NCI-H446 treated with DMSO at 0.1 percent for 48 hours (cell line): ENCODE measurements around the gene SH2B2.
"Not testable (repeated sequence)": the region's sequence is repeated elsewhere in the genome, so short reads cannot be mapped to it uniquely, and the experiment has no call there.

Experiments used
- DNase-seq: peaks from one replicate; lab custom pipeline; 2025; lab: John Stamatoyannopoulos, UW

Gene SH2B2

GRCh38 chr7:102287111-102287980, 678 bp downstream of the SH2B2 start:
- no peak for DNase-seq

DNA sequence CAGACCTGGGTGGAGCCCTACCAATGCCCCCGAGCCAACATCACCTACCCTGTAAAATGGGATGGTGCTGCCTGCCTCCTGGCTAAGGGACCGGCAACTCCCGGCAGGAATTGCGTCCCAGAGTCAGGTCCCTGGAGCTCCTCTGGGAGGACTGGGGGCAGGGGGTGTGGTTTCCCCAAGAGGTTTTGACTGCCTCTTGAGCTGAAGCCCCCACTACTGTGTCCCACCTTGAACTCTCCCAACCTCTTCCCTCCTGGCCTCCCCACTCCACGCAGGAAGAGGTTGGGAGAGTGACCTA, 1.3 kb downstream of the SH2B2 start:
- DNase-seq = no peak

DNA sequence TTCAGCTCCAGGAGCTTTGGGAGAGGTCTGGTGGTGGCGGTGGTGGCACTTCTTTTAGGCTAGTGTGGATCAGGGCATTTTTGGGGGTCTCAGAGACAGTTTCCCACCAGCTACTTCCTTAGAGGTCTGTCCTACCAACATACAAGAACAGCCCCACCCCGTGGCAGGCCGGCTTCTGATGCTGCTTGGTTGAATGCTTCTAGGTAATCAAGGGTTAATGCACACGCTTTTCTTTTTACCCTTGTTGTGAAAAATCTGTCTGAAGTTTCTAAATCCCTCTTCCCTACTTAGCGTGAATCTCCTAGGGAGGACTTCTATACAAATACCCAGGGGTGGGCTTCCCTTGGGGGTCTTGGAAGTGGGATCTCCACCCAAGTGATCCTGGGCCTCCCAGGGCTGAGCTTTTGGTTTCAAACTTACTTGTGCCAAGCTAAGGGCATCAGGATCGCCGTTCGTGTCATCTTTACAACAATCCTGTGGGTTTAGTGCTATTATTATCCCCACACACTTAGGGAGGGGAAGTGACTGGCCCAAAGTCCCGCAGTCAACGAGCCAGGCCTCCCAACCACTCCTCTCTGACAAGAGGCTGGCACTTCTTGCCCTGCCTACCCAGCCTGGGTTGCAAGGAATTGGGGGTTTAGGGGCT, 1.7 kb downstream of the SH2B2 start:
- no peak for DNase-seq

DNA sequence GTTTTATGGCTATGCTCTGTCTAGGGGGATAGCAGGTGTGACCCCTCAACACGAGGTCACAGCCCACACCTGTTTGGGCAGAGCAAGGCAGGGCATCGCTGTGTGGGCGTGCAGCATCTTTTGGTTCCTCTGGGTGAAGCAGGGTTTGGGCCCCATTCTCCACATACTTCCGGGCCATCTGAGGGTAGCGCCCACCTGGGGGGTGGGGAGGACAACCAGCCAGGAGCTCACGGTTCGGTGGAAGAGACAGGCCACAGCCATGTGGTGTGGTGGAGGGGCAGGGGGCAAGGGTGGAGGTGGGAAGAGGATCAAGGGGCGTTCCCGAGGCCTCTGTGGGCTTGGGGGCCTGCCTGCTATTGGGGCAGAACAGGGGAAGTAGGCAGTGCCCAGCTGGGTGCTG, 2.4 kb downstream of the SH2B2 start:
- DNase-seq = no peak

DNA sequence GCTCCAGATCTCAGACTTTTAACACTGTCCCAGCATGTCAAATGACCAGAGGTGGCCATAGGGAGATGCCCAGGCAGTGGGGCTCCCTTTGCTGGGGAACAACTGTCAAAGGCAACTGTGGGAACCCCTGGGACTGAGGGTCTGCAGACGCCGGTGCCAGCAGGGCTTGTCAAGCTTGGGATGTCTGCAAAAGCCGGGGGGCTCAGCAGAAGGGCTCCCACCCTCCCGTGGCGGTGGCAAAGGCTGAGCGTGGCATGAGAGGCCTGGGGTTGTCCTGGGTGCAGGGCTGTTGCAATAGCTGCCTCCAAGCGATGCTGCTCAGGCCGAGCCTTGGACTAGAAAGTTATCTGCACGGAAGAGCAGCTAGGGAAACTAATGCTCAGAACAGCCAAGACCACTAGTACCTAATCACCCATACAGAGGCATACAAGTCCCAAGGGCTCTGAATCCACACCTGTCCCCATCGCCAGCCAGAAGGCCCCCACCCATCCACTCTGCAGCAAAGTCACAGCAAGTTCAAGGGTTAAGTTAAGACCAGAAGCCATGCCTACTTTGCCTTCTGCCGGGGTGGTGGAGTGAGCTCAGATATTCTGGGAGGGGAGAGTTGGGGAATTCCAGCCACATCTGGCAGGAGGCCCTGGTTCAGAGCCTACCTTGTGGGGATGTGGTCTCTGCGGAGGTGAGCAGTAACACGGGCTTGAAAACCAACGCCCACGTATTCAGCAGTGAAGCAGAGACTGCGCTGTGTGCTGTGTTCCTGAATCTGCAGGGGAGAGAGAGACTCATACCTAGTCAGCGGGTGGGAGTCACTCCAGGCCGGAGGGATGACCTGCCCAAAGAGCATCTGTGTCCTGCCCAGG, 4.6 kb downstream of the SH2B2 start:
- no peak for DNase-seq

GRCh38 chr7:102291916-102292267, 5.2 kb downstream of the SH2B2 start:
- no peak for DNase-seq

GRCh38 chr7:102292813-102293798, 6.4 kb downstream of the SH2B2 start:
- DNase-seq = no peak

DNA sequence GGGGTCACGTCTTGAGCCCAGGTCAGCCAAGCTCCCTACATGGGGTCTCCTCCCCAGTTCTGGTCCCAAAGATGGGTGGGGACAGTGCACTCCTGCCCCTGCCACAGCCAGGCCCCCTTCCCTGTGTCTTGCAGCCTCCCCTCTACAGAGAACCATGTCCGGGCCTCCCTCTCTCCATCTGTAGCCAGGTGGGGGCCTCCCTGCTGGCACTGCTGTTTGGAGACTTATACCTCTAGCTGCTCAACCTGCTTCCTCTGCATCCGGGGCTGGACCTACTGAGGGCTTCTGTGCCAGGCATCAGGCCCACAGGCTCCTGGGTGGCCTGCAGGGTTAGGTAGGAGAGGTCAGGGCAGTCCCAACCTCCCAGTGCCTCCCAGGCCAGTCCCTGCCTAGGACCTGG, 7.9 kb downstream of the SH2B2 start:
- no peak for DNase-seq

DNA sequence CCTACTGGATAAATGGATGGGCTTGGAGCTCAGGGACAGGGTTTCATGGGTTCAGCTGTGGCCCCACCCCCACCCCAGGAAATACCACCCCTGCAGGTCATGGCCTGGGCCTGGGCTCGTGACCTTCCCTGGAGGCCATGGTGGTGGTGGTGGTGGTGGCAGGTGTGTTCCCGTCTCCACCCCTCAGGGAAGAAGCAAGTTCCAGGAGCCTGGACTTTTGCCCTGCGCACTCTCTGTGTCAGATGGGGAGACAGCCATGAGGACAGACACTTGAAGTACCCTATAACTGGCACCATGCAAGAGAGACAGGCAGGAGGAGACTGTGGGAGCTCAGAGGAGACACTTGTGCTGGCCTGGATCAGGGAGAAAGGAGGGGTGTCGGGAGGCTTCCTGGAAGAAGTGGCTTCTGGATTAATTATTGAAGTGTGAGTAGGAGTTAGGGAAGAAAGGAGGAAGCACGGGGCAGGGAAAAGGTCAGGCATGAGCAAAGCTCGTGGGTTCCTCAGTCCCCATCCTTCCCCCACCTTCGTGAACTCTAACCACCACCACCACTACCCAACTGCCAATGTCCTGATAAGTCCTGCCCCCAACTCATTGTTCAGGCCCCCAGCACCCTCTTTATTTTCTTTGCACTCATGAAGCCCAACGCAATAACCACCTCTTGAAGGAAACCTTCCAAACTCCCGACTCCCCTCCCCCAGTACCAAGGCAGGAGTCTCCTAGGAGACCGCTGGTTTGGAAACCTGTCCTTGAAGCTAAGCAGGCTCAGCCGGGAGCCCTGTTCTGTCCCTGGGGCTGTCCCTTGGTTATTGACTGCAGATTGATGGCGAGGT, 8.9 kb downstream of the SH2B2 start:
- no peak for DNase-seq

- no peak for DNase-seq
Measured at GRCh38 chr7:102296179-102296438, 9.4 kb downstream of the SH2B2 start.

DNA sequence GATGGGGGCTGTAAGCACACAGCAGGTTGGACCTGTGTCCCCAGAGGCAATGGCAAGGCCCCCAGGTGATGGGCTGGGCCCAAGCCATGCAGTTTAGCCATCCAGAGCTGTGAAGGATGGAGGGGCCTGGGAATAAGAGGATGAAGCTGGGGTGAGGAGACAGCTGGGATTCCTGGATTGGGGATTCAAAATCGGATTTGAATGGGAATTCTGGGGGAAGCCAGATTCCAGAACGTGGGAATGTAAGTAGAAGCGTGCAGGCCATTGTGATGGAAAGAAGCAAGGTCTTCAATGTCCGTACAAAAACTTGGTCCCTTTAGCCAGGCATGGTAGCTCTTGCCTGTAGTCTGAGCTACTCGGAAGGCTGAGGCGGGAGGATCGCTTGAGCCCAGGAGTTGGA, 9.8 kb downstream of the SH2B2 start:
- no peak for DNase-seq

GRCh38 chr7:102297487-102298218, 11.0 kb downstream of the SH2B2 start:
- DNase-seq = no peak

GRCh38 chr7:102300643-102301221, 14.1 kb downstream of the SH2B2 start:
- DNase-seq = no peak

GRCh38 chr7:102301367-102301766, 14.7 kb downstream of the SH2B2 start:
- DNase-seq = not testable (repeated sequence)

DNA sequence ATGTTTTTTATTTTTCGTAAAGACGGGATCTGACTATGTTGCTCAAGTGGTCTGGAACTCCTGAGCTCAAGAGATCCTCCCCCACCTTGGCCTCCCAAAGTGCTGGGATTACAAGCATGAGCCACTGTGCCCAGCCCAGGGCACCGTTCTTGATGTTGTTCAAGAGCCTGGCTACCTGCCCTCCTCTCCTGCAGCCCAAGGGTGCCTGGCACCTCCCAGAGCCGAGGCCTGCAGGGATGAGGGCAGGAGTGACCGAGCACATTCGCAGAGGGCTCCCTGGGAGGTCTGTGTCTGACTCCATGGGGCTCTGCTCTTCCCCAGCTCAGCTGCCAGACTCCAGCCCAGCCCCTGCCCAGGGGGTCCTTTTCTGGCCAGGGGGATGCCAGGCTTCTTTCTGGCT, 15.4 kb downstream of the SH2B2 start:
- DNase-seq = no peak

DNA sequence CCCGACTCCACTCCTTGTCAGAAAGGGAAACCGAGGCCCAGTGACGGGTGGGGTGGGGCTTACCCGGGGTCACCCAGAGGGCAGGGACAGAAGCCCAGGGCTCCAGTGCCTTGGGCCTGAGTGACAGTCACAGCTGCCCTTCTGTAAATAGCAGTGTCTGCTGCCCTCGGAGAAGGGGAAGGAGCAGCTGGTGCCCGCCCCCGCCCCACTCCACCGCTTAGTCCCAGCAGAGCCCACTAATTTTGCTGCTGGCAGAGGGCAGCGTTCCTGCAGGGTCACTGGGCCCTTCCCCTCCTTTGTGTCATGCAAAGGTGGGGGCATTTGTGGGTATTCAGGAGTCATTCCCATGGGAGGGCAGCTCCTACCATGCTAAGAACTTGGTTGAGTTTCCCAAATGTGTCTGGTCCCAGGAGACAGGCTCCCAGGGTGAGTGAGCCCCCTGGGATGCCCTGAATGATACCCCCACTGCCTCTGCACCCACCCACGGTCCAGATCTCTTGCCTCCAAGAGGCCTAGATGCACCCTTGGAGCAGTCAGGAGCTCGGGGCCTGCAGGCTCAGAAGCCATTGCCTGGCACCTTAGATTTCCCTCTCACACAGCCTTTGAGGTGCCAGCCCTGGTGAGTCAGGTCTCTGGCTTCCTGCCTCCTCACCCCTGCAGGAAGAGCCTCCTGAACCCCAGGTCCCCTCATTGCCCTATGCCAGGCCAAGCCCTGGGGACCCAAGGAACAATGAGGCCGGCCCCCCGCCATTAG, 17.2 kb downstream of the SH2B2 start:
- no peak for DNase-seq

DNA sequence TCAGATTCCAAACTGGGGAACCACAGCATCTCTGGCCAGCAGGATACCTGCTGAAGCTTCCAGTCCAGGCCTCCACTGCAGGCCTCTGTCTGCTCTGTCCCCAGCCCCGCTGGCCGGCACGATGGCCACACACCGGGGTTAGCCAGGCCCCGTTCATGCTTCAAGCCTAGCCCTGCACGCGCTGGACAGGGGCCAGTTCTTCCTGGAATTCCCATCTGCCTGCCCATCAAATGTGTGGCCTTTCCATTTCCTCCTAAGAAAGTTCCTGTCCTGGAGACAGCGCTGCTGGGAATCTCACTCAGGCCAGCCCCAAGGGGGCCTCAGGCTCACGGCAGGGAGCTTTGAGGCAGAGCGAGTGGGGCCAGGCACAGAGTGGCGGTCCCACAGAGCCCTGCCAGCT, 18.0 kb downstream of the SH2B2 start:
- DNase-seq = no peak

- DNase-seq = no peak
Measured at GRCh38 chr7:102305414-102306268, 19.0 kb downstream of the SH2B2 start.
